Ishikawa (cell line): ENCODE measurements around the gene KBTBD13.

Source experiments
- CEBPB ChIP-seq: IDR thresholded peaks from 2 replicates; pipeline ENCODE4 v1.6.1; 2012
- CREB1 ChIP-seq: IDR thresholded peaks from 2 replicates; pipeline ENCODE4 v1.6.1; 2012; ENCODE audit warnings: low read depth
- EGR1 ChIP-seq: IDR thresholded peaks from 2 replicates; pipeline ENCODE4 v1.6.1; 2012
- EP300 ChIP-seq: IDR thresholded peaks from 2 replicates; pipeline ENCODE4 v1.6.1; 2012; ENCODE audit warnings: borderline replicate concordance
- MAX ChIP-seq: IDR thresholded peaks from 2 replicates; pipeline ENCODE4 v1.6.1; 2012
- NFIC ChIP-seq: IDR thresholded peaks from 2 replicates; pipeline ENCODE4 v1.6.1; 2012
- RAD21 ChIP-seq: IDR thresholded peaks from 2 replicates; pipeline ENCODE4 v1.6.1; 2012; ENCODE audit warnings: low read depth
- REST ChIP-seq: IDR thresholded peaks from 2 replicates; pipeline ENCODE4 v1.6.1; 2012; ENCODE audit warnings: low read depth, mild to moderate bottlenecking
- TAF1 ChIP-seq: IDR thresholded peaks from 2 replicates; pipeline ENCODE4 v1.6.1; 2012; ENCODE audit warnings: low read depth, mild to moderate bottlenecking
- TCF12 ChIP-seq: IDR thresholded peaks from 2 replicates; pipeline ENCODE4 v1.6.1; 2012; ENCODE audit warnings: low read depth
- TEAD4 ChIP-seq: IDR thresholded peaks from 2 replicates; pipeline ENCODE4 v1.6.1; 2012
- YY1 ChIP-seq: IDR thresholded peaks from 2 replicates; pipeline ENCODE4 v1.6.1; 2012; ENCODE audit warnings: low read depth

- TF ChIP-seq EGR1 (no peak), TAF1 (no peak), RAD21 (peak; percentile 73), YY1 (no peak), NFIC (no peak), CREB1 (no peak), TCF12 (no peak), MAX (no peak), REST (no peak), TEAD4 (no peak), CEBPB (no peak), EP300 (no peak)
These were observed 9.6 kb downstream of the KBTBD13 start for GRCh38 chr15:65085990-65086679.
